Thyroid gland (tissue), 4 donors: ENCODE data around the gene FBXW10B.

Source experiments
- CTCF ChIP-seq, 6 experiments: fragments of 200-600 bp in 3 of 6; fragments of 450-650 bp in 3 of 6; sonication (generic) in 3 of 6; IDR thresholded peaks; one replicate each; pipeline ENCODE4 v1.5.1; 2016 to 2019; ENCODE audit warnings: antibody characterized with exemption in 6 of 6, mild to moderate bottlenecking in 2 of 6, inconsistent platforms in 1 of 6, moderate library complexity in 1 of 6
- POLR2A ChIP-seq, 2 donors: fragments of 450-650 bp; IDR thresholded peaks; one replicate each; pipeline ENCODE4 v1.6.1; 2017; ENCODE audit warnings: antibody characterized with exemption in 2 of 2, mild to moderate bottlenecking in 2 of 2, moderate library complexity in 1 of 2

- no peak for TF ChIP-seq CTCF (IDR thresholded peaks at IDR 0.05)
- TF ChIP-seq POLR2A (IDR thresholded peaks at IDR 0.05) = no peak
Observed at GRCh38 chr17:15658296-15658695, 38.8 kb upstream of the FBXW10B start.
